CD4-positive, alpha-beta T cell treated with Interferon gamma for 1 hour (primary cell): Measurements from ENCODE around the gene PPP1R3G.
"Not testable (repeated sequence)": the region's sequence is repeated elsewhere in the genome, so short reads cannot be mapped to it uniquely, and the experiment has no call there.

Experiments
- DNase-seq: peaks from one replicate; pipeline ENCODE4 v3.0.0-alpha.2; 2020

PPP1R3G gene

DNA sequence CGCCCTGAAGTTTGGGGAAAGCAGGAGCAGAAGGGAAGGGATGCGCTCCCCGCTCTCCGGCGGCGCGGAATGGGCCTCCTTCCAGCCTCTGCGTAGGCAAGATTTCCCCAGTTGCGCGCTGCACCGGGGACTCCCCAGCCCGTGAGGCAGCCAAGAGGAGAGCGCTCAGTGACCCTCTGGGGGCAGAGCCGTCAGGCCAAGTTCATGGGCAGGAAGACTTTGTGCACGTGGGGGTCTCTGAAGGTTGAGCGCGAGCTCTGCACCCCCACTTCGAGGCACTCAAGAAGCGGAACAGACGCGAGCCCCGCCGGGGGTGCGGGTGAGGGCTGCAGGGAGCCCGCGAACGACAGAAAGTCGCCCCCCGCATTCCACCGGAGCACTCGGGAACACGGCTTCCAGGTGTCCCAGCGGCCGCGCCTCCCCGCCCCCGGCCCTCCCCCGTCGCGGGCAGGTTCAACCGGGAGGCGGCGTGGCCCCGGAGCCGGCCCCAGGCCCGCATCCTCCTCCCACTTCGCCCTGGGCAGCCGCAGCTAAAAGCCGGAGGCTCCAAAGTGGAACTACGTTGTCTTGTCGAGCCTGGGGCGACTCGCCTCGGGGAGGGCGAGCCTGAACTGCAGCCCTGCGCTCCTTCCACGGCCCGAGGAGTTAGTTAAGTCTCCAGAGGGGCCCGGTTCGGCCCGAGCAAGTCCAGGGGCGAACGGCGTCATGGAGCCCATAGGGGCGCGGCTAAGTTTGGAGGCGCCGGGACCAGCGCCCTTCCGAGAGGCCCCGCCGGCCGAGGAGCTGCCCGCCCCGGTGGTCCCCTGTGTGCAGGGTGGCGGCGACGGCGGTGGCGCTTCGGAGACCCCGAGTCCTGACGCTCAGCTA lies at the start of gene PPP1R3G:
Gene PPP1R3G (plus strand): TSS at position 561 of the 867 bp plus-strand sequence. CDS start 145 bp downstream, at position 706.
- no peak for DNase-seq

DNA sequence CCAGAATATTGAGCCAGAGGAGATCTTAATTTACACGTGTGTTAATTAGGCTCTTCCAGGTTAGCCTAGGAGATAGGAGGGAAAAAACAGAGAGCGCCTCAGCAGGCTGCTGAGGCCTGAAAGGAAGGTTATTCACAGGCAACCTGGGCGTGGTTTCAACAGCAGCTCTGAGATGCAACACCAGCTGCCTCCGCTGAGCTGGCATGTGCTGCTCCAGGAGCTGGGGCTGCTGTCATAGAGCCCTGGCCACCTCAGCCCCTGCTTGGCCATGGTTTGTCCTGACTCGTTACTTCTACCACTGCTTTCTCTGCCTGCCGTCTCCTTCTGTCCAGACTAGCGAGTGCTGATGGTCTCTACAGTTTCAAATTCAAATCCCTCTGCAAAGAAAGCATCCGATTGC lies 48.9 kb upstream of the PPP1R3G start:
- DNase-seq = no peak

DNA sequence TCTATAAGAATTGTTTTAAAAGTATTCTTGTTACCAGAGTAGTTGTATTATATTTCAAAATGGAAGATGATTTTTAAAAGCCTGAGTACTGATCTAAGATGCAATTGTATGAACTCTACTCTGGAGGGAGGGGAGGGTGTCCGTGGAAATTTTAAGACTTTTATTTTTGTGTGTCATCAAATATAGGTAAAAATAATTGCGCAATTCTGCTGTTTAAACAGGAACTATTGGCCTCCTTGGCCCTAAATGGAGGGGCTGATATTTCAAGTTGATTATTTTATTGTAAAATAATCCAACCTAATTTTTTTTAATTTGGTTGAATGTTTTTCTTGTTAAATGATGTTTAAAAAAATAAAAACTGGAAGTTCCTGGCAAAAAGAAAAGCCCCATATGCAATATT lies 43.2 kb upstream of the PPP1R3G start:
- no peak for DNase-seq

DNA sequence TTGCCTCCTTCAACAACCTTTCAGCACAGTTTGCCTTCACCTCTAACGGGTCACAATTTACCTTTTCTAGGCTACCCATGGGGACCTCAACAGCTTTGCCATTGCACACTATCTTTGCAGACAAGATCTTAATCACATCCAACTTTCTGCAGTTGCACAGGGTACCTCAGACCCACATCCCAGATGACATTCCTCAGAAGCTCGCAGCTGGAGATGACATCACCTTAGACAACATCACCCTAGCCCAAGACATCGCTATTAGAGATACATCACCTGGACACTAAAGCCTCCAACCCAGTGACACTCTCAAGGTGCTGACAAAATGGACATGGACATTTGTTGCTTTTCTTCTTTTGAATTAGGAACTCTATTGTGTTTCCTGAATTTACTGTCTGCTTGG lies 42.7 kb upstream of the PPP1R3G start:
- DNase-seq = no peak

DNA sequence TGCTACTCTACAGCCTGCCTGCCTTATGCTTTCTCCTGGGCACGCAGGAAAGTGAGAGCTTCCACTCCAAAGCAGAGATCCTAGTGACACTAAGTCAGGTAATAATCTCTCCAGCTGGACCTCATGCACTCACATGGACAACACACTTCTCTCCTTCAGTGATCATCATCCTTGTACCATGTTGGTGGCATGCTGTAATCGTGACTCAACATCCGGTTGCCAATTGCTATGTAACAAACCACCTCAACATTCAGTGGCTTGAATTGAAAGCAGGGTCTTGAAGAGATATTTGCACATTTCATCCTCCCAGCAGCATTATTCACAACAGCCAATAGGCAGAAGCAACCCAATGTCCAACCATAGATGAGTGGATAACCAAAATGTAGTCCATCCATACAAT lies 40.3 kb upstream of the PPP1R3G start:
- no peak for DNase-seq

DNA sequence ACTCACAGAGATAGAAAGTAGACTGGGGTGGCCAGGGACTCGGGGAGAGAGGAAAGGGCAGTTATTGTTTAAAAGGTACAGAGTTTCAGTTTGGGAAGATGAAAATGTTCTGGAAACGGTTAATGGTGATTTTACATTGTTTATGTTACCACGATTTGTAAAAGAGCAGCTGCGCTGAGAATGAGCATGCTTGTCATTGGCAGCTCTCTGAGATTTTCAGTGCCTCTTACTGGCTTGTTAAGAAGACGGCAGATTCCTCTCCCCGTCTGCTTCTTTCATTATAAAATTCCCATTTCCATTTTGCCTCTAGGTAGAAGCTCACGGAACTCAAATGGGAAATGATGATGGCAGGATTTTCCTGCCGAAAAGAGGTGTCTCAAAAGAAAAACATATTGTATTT lies 39.7 kb upstream of the PPP1R3G start:
- DNase-seq = no peak

- no peak for DNase-seq
Observed at GRCh38 chr6:5046430-5046829, 38.7 kb upstream of the PPP1R3G start.

DNA sequence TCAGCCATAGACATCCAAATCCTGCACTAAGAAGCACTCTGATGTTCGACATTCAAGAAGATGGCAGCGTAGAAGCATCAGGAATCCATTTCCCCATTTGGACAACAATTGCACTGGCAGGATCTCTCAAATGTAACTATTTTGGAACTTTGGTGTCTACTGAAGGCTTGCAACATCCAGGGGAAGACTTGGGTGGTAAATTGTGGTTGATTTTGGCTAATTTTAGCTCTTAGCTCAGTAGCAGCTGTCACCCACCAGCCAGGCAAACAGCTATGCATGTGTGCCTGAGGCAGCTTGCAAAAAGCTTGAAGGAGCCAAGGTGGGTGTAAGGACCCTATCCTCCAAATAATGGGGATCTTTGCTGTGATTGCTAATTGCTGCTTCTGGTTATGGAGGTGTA lies 35.1 kb upstream of the PPP1R3G start:
- no peak for DNase-seq

GRCh38 chr6:5051394-5051793 lies 33.7 kb upstream of the PPP1R3G start:
- no peak for DNase-seq

- no peak for DNase-seq
Observed at GRCh38 chr6:5053038-5053437, 32.1 kb upstream of the PPP1R3G start.

DNA sequence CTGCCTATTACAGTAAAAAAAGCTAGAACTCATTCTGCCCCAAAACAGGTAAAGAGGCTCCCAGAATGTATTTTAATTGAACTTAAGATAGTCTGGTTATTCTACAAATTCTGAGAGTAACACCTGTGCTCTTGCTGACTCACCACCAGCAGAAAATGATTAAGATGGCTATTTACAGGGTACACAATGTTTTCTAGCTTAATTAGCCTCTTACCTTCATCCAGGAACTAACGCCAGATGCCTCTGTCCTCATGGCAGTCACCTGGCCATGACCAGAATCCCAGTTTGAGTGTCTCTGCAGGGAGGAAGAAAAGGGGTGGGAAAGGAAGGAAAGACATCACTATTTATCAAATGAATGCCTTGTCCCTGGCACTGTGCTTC lies 31.3 kb upstream of the PPP1R3G start:
- DNase-seq = no peak

DNA sequence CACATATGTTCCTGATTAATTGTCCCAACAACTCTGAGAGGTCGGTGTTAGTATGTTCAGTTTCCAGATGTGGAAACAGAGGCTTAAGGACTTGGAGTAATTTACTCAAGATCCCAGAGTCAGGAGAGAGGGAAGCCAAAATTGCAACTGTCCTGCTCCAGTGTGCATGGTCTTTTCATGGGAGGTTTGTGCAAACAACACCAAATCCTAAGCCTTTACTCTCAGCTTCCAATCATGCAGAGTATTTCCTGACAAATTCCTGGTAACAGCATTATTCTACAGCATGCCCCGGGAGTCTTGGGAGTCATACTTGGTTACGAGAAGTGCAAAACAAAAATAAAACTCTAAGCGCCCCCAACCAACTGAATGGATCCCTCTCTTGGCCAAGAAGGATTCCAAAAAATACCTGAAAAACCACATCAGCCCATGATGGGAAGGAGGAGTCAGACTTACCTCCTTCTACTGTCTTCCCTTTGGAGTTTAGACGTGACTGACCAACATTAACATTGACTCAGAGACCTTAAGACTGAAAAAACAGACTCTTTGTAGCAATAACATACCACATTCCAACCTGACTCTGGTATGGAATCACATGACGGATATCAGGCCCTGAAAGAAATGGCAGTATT lies 30.8 kb upstream of the PPP1R3G start:
- no peak for DNase-seq

- no peak for DNase-seq
Observed at GRCh38 chr6:5055118-5055517, 30.0 kb upstream of the PPP1R3G start.

DNA sequence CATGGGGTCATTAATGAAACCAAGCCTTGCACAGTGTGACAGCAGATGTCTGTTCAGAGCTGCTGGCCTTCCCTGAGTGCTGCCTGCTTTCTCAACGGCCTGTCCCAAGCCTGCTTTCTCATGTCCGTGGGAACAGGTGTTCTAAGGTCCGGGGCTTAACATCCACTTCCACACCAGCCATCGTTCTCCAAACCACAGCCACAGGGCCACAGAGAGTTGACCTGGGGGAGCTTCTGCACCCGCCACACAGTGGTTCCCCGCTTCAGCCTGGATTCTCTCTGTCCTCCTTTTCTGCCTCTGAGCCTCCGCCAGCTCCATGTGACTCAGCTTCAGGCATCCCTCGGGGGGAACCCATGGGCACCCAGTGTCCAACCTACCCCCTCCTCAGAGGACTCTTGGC lies 26.9 kb upstream of the PPP1R3G start:
- DNase-seq = no peak

GRCh38 chr6:5059036-5059896 lies 25.9 kb upstream of the PPP1R3G start:
- no peak for DNase-seq

DNA sequence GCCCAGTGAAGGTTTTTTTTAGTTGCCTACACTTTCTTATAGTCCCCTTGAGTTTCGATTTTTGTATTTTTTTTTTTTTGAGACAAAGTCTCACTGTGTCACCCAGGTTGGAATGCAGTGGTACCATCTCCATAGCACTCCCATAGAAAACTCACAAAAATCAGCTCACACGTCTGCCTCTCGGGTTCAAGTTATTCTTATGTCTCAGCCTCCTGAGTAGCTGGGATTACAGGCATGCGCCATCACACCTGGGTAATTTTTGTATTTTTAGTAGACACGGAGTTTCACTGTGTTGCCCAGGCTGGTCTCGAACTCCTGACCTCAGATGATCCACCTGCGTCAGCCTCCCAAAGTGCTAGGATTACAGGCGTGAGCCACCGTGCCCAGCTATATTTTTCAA lies 24.7 kb upstream of the PPP1R3G start:
- DNase-seq = not testable (repeated sequence)

- no peak for DNase-seq
Observed at GRCh38 chr6:5061152-5061551, 24.0 kb upstream of the PPP1R3G start.

DNA sequence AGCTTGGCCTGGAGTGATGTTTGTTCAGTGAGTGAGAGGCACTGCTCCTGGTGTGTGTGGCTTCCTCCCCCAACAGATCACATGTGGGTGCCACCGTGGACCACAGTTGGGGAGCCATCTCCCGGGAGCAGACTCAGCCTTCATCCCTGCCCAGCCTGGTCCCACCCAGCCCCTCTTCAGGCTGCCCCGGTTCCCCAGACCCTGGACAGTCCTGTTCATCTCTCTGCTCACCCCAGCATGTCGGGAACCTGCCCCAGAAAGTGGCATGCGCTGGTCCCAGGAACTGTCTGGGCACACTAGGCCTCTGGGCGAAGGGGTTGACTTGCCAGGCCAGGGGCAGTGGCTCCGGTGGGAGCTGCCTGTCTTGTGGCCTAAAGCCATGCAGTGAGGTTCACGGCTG lies 21.5 kb upstream of the PPP1R3G start:
- DNase-seq = no peak

GRCh38 chr6:5066456-5067093 lies 18.6 kb upstream of the PPP1R3G start:
- no peak for DNase-seq

GRCh38 chr6:5067305-5067704 lies 17.8 kb upstream of the PPP1R3G start:
- DNase-seq = no peak

DNA sequence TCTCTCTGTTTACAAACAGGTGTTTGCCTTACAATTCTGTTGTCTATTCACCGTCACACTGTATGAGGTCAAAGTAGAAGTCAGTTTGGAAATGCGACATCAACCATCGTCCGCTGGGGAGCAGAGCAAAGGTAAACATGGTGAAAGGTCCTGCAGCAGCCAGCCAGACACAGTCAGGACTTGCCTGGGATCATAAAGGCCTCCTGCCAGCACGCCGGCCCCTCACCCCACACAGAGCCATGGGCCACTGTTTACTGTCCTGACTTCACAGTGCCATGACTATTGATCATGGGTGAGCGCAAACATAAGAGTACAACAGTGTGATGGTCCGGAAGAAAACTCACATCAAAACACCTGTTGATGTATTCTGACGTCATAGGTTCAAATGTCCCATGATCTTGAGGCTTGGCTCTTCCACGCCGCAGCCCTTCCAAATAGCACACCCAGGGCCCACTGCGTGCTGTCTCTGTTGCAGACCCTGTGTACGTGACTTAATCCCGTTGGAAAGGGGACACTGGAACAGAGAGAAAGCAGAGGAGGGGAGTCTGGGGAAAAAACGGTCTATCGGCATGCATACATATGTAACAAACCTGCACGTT lies 16.9 kb upstream of the PPP1R3G start:
- no peak for DNase-seq

DNA sequence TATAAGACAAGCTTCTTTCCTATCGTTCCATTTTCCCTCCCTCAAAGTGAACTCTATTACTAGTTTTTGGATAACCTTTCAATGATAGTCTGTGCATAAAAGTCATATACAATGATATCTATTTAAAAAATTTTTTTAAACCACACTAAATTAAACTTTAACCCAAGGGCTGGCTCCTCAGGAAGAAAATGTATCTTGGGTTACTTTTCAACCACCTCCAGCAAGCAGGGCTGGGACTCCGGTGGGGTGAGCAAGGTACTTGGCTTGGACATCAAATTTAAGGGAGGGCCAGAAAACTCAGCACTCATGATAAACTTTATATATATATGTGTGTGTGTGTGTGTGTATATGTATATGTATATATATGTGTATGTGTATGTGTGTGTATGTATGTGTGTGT lies 13.9 kb upstream of the PPP1R3G start:
- DNase-seq = no peak

DNA sequence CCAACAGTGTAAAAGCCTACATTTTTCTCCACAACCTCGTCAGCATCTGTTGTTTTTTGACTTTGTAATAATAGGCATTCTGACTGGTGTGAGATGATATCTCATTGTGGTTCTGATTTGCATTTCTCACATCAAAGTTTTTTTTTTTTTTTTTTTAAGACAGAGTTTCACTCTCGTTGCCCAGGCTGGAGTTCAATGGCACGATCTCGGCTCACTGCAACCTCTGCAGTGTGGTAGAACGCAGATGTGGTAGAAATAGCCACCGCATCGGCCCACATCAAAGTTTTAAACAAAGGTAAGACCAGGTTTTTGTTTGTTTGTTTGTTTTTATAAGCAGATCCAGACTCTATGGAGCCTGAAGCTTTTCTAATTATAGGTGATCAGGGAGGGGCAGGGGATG lies 12.7 kb upstream of the PPP1R3G start:
- DNase-seq = no peak
